Ammon's horn (tissue), 1 donor: ENCODE data around the gene SIRPG.
"Not testable (repeated sequence)": the region's sequence is repeated elsewhere in the genome, so short reads cannot be mapped to it uniquely, and the experiment has no call there.

Experiments used
- DNase-seq: peaks from one replicate; pipeline ENCODE4 v3.0.0-alpha.2; 2016; ENCODE audit warnings: low spot score

Gene SIRPG

GRCh38 chr20:1635291-1635979 is 22.1 kb downstream of the SIRPG start:
- DNase-seq: no peak

- peak; percentile 0 for DNase-seq
These were observed 24.0 kb downstream of the SIRPG start for GRCh38 chr20:1633535-1633934.

DNA sequence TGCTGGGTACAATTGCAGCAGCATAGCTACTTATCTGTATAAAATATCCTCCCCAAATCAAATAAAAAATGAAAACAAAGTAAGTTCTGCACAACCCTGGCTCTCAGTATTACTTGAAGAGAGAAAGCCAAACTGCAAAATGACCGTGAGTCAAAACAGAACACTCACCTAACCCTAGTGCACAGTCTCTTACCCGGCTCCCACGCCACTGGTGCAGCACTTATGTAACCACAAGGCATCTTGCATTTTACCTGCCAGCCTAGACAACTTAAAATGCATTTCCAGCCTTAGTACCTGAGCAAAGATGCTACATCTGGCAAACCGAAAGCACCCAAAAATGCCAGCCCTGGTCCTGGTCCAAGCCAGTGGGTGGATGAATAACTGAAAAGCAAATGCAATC is 25.4 kb downstream of the SIRPG start:
- DNase-seq: peak; percentile 0

DNA sequence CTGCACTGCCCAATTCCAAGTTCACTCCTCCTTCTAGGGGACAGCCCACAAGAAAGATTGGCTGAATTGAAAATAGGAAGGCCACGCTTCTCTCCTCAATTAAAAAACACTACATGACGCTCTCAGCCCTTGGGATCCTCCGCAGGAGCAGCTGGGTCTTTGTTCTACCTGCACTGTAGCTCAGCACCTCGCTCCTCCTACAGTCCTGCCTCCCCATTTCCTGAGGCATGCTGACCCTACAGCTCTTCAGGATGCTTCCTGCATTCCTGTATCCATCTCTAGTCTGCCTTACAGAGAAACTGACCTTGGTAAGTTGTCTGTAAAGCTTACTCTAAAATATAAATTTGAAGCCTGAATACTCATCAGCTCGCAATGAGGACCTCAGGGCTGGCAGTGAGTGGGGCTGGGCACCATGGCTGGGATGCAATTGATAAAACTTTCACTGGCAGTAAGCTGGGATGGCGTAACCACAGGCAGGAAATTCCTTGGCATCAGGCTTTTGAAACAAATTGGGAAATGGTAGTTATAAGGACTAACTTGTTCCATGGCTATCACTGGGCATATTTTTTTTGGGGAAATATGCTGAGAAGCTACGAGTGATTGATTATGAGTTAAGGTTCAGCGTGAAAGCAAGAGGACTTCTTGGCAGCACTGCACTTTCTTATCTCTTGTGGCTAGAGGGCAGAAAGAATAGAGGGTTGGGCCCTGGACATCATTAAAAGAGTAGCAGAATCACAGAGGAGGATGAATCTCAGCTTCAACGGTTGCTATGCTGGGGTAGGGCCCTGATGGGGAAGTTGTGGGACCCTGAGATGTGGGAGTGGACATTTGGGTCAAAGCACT is 26.0 kb downstream of the SIRPG start:
- peak; percentile 0 for DNase-seq

DNA sequence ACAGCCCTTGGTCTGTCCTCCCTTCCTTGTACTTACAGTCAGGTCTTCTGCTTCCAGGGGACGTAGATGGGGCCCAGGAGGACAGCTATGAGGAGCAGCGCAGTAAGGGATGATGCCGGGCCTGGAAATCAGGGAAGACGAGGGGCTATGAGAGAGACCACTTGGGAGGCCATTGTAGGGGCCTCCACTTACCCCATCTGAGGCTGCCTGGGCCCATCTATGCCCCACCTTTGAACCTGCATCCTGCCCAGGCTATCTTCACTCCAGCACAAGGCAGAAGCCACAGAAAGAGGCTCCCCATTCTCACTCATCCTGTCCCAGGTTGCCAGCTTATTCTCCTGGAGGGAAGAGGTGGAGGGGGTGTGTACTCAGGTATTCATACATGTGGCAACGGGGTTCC is 27.4 kb downstream of the SIRPG start:
- DNase-seq: no peak

DNA sequence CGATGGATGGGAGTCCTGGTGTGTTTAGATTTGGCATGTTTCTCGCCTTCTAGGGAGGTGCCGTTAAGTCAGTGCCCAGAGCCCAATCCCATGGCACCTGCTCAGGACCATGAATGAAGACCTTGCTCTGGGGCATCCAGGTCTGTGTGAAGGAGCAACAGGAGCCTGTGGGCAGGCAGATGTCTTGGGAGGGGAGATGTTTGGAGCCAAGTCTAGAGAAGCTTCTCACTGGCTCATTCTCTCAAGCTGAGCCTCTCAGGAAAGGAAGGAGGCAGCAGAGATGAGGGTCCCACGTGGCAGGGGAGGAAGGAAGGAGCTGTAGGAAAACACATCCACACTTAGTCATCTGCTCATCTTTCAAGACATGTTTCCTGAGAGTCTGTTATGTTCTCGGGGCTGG is 28.3 kb downstream of the SIRPG start:
- DNase-seq: no peak

GRCh38 chr20:1628621-1629020 is 29.0 kb downstream of the SIRPG start:
- DNase-seq: no peak

GRCh38 chr20:1627200-1627550 is 30.4 kb downstream of the SIRPG start:
- no peak for DNase-seq

DNA sequence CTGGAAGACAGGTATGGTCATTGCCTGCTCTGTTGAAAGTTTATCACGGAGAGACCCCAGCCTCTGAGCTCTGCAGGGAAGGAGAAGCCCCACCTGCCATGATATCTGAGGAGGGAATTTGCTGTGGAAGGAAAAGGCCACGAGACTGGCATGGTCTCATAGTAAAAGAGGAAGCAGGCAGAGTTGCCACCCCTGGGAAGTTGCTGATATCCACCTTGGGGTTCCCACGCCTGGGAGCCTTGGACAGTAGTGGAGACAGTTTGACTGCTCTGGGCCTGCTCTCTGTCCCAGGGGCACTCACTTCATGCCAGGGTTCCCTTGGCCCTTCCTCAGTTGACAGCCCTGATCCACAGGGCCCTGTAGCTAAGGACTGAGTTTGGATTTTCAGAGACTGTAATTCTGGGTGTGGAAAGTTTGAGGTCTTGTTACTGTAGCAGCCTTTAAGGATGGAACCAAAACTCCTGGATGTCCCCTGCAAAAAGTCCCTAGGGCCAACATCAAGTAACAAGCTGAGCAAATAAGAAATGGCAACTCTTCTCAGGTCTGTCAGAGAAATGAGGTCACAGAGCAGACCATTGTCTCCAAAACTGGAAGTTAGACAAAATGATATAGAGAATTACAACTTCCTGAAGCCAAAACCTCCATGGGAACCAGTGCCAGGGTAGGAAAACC is 30.9 kb downstream of the SIRPG start:
- DNase-seq: no peak

- no peak for DNase-seq
These were observed 32.4 kb downstream of the SIRPG start for GRCh38 chr20:1625083-1625690.

DNA sequence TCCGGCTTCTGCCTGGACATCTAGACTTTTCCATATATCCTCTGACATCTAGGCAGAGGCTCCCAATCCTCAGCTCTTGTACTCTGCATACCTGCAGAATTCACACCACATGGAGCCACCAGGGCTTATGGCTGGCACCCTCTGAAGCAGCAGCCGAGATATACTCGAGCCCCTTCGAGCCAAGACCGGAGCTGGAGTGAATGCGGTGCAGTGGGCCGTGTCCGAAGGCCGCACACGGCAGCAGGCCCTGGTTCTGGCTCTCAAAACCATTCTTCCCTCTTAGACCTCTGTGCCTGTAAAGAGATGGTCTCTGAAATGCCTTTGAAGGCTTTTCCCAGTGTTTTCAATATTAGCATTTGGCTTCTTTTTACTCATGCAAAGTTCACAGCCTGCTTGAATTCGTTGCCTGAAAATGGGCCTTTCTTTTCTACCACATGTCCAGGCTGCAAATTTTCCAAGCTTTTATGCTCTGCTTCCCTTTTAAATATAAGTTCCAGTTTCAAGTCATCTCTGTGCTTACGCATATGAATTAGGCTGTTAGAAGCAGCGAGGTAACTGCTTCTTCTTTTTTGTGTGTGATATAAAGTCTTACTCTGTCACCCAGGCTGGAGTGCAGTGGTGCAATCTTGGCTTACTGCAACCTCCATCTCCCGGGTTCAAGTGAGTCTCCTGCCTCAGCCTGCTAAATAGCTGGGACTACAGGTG is 33.9 kb downstream of the SIRPG start:
- no peak for DNase-seq

- DNase-seq: no peak
These were observed 35.1 kb downstream of the SIRPG start for GRCh38 chr20:1622450-1622849.

- DNase-seq: no peak
These were observed 36.3 kb downstream of the SIRPG start for GRCh38 chr20:1621316-1621715.

DNA sequence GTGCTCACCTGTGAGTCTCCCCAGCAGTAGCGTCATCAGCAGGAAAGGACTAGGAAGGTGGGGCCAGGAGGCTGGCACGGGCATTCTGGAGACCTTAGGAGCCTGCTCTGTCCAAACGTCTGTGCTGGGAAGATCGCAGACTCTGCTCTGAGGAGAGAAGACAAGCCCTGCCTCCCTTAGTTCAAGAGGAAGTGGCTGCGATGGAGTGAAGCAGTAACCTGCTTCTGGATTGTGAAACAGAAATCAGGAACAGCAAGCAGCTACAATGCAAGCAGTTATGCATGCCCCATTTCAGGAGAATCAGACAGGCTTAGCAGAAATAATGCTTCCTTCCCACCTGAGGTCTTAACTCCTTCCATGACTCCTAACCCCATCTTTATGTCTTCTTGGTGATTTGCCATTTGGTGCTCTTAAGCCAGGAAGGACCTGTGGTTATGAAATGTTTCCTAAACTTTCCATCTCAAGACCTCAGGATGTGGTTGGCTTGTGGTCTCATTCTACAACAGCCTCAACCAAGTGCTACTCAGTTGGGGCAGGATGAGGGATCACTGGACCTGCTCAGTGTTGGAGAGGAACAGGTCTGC is 37.6 kb downstream of the SIRPG start, which contains the start of gene SIRPB1:
Gene SIRPB1 (minus strand): TSS at position 149 of the 584 bp plus-strand sequence. CDS start 65 bp downstream, at position 84.
- DNase-seq: peak; percentile 48

DNA sequence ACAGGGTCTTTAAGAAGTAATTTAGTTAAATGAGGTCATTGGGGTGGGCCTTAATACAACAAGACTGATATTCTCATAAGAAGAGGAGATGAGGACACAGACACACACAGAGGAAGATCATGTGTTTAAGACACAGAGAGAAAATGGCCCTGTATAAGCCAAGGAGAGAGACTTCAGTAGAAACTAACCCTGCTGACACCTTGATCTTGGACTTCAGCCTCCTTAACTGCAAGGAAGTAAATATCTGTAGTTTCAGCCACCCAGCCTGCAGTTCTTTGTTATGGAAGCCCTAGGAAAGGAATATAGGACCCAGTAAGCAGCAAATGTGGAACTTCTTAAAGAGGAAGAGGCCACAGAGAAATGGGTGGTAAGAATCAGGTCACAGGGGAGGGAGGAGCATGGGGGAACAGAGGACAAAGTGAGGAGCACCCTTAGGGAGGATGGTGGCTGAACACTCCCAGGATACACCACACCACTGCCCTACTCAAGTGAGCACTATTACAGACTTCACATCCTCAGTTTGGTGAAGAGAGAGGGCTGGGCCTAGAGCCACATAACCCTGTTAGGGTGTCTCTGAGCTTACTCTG is 38.5 kb downstream of the SIRPG start:
- no peak for DNase-seq

DNA sequence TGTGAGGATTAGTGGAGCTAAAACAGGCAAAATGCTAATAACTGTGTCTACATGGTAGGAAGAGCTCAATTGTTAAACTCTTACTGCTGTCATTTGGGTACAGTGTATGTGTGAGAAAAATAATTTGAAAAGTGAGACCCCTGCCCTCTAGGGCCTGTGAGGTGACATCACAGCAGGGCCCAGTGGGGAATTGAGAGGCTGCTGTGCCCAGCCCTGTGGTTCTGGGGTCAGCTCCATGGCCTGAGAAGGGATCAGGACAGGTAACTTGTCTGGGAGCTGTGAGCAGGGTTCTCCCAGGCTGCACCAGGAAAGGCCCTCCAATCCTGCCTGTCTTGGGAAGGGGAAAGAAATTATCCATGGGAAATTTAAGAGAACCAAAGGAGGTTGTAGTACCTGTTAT is 39.1 kb downstream of the SIRPG start:
- DNase-seq: no peak

DNA sequence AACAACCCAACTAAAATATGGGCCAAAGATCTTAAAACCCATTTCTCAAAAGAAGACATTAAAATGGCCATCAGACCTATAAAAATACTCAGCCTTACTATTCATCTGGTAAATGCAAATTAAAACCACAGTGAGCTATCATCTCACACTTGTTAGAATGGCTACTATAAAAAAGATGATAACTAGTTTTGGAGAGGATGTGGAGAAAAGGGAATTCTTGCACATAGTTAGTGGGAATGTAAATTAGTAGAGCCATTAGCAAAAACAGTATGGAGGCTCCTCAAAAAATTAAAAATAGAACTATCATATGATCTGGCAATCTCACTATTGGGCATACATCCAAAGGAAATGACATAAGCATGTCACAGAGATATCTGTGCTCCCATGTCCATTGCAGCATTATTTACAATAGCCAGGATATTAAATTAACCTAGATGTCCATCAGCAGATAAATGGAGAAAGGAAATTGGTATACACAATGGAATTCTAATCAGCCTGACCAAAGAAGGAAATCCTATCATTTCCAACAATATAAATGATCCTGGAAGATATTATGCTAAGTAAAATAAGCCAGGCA is 40.6 kb downstream of the SIRPG start:
- no peak for DNase-seq

DNA sequence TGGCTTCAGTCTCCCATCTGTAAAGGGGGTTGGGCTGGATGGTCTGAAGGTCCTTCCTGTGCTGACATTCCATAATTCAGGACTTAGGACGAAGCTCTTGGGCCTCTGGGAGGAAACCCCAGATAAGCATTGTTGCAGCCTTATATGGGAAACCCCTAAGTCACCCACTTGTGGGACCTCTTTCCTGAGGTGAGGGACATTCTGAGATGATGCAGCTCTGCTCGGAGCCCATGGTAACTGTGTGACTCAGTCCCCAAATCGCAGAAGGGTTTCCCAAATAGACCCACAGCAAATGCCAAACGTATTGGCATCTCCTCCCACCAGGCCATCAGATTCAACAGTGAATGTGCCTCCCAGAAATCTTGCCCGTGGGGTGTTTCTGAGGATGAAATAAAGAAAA is 47.2 kb downstream of the SIRPG start:
- DNase-seq: not testable (repeated sequence)

GRCh38 chr20:1608678-1609347 is 48.8 kb downstream of the SIRPG start:
- not testable (repeated sequence) for DNase-seq

DNA sequence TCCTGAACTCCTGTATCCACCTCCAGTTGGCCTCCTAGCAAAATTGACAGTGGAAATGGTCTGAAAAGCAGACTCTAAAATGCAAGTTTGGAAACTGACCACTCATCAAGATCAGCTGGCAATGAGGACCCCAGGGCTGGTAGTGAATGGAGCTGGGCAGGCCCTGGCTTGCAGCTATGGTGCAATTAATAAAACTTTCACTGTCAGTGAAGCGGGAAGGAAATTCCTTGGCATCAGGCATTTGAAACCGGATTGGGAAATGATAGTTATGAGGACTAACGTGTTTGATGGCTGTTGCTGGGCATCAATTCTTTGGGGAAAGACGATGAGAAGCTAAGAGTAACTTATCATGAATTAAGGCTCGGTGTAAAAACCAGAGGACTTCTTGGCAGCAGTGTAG is 56.8 kb downstream of the SIRPG start:
- no peak for DNase-seq
